Activated B cell treated with CpG ODN at 0.5 μM for 24 hours (primary cell): Measurements from ENCODE around the gene SHISA9. TPM values are rescaled to one million over a fixed set of nuclear protein-coding genes. Genes with fewer than 3 reads are reported as not detected.

Experiments used
- ATAC-seq: fragments of 200-7000 bp; cut with Tn5 transposase; one replicate; pipeline ENCODE4 v1.10.0; 2021; ENCODE audit warnings: low read depth, mild to moderate bottlenecking, moderate library complexity
- CTCF ChIA-PET: fragments of 350-600 bp; sonication (Branson Sonifier 250); formaldehyde crosslinking; loops from one replicate; lab custom pipeline; 2021; ENCODE audit warnings: antibody characterized with exemption; lab: Charles Lee
- POLR2A ChIA-PET: fragments of 350-600 bp; sonication (Branson Sonifier 250); formaldehyde crosslinking; loops from one replicate; lab custom pipeline; 2021; ENCODE audit warnings: antibody characterized with exemption; lab: Charles Lee
- DNase-seq: peaks from one replicate; pipeline ENCODE4 v3.0.0; 2022
- H3K27ac Mint-ChIP-seq: one replicate; pipeline ENCODE4 v1.8.0; 2020; ENCODE audit warnings: mixed read lengths
- H3K27me3 Mint-ChIP-seq: one replicate; pipeline ENCODE4 v1.8.0; 2021; ENCODE audit warnings: mixed read lengths
- H3K36me3 Mint-ChIP-seq: one replicate; pipeline ENCODE4 v1.8.0; 2021; ENCODE audit warnings: low read depth, mixed read lengths
- H3K4me1 Mint-ChIP-seq: one replicate; pipeline ENCODE4 v1.8.0; 2021; ENCODE audit warnings: mixed read lengths
- H3K4me3 Mint-ChIP-seq: one replicate; pipeline ENCODE4 v1.8.0; 2020; ENCODE audit warnings: mild to moderate bottlenecking, mixed read lengths
- H3K9me3 Mint-ChIP-seq: one replicate; pipeline ENCODE4 v1.8.0; 2020; ENCODE audit warnings: mixed read lengths
- intact Hi-C: fragments of 100-400 bp; cut with micrococcal nuclease; formaldehyde crosslinking; loops from one replicate; pipeline ENCODE4 v1.15.1; 2024
- total RNA-seq: library from RNA; stranded (reverse); gene quantifications from 2 replicates; pipeline ENCODE4 v1.2.3, GENCODE V29; 2022
- TF ChIP-seq, protein P1 (sequence below): fragments of 200-600 bp; IDR thresholded peaks from one replicate; pipeline ENCODE4 v1.8.0; 2022; ENCODE audit warnings: antibody characterized with exemption, mild to moderate bottlenecking

Gene SHISA9
- total RNA-seq, 1 donor from 2014 or later: 0.07 TPM

DNA sequence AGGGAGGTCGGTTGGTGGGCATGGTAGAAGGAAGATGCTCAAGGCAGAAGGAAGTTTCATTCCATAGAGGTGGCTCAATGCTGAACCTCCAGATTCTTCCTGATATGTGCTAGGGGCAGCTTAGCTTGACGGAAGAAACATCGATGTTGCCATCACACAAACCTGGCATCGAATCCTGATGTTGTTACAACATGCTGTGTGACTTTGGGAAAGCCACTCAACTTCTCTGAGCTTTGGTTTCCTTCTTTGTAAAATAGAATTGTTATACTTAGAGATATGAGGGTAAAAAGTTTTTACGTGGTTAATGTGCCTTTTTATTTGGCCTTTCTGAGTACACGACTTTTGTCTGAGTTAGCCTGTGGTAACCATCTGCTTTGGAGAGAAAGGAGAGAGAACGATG, 287.9 kb downstream of the SHISA9 start:
- TF ChIP-seq, protein P1, sequence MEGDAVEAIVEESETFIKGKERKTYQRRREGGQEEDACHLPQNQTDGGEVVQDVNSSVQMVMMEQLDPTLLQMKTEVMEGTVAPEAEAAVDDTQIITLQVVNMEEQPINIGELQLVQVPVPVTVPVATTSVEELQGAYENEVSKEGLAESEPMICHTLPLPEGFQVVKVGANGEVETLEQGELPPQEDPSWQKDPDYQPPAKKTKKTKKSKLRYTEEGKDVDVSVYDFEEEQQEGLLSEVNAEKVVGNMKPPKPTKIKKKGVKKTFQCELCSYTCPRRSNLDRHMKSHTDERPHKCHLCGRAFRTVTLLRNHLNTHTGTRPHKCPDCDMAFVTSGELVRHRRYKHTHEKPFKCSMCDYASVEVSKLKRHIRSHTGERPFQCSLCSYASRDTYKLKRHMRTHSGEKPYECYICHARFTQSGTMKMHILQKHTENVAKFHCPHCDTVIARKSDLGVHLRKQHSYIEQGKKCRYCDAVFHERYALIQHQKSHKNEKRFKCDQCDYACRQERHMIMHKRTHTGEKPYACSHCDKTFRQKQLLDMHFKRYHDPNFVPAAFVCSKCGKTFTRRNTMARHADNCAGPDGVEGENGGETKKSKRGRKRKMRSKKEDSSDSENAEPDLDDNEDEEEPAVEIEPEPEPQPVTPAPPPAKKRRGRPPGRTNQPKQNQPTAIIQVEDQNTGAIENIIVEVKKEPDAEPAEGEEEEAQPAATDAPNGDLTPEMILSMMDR: no peak
- H3K4me3 Mint-ChIP-seq: no peak overlapping the region
- H3K9me3 Mint-ChIP-seq: no peaks in the 10 kb centered on the region
- H3K36me3 Mint-ChIP-seq: no peaks in the 10 kb centered on the region
- ChIA-PET CTCF (no interaction called here), POLR2A (no interaction called here)
- peaks cover 1% of the 10 kb centered on the region for H3K27me3 Mint-ChIP-seq
- intact Hi-C loops: no loop called here
- no peak for DNase-seq
- ATAC-seq: no peak
- no peak overlapping the region for H3K27ac Mint-ChIP-seq
- no peaks in the 10 kb centered on the region for H3K4me1 Mint-ChIP-seq

DNA sequence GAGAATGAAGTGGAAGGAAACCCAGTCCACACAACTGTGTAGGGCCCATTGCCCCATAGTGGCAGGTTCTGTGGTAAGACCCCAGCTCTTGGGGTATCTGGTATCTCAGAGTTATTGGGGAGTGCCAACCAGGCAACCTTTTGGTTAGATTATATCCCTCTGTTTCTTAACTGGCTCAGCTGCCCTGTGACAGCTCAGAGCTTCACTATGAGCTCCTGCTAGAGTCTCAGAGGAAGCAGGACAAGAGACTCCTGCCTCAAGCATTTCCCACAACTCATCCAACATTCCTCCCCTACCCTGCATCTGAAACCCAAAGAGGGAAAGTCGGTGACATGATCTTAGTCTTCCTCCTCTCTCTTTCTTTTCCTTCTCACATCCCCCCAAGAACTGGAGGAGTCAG, 292.3 kb downstream of the SHISA9 start:
- TF ChIP-seq, protein P1: no peak
- H3K4me3 Mint-ChIP-seq: no peak overlapping the region
- intact Hi-C loops: no loop called here
- H3K9me3 Mint-ChIP-seq: peaks cover 2% of the 10 kb centered on the region
- no peak for ATAC-seq
- no peak for DNase-seq
- no peaks in the 10 kb centered on the region for H3K36me3 Mint-ChIP-seq
- no peaks in the 10 kb centered on the region for H3K4me1 Mint-ChIP-seq
- H3K27ac Mint-ChIP-seq: no peak overlapping the region
- ChIA-PET CTCF (no interaction called here), POLR2A (no interaction called here)
- no peaks in the 10 kb centered on the region for H3K27me3 Mint-ChIP-seq

DNA sequence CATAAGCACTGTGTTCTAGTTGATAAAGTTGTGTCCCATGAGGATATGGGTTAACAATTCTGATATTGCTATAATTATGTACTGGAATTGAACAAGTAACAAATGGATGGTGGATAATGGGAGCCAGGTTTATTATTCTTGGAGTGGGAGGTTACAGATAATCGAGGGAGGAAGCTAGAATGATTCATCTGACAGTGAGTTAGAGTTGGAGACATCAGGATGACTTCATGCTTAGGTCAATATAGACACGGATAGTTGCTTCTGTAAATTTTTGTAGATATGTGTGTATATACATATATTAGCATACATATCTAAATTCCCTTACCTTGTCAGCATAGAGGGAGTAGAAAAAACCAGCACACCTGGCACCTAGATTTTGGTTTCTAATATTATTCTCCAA, 293.4 kb downstream of the SHISA9 start:
- Mint-ChIP-seq H3K36me3 (no peaks in the 10 kb centered on the region), H3K9me3 (peaks cover 2% of the 10 kb centered on the region), H3K27me3 (no peaks in the 10 kb centered on the region), H3K4me3 (no peak overlapping the region), H3K27ac (no peak overlapping the region), H3K4me1 (no peaks in the 10 kb centered on the region)
- ATAC-seq (no peak), DNase-seq (no peak)
- CTCF ChIA-PET: no interaction called here
- TF ChIP-seq, protein P1: no peak
- intact Hi-C loops: no loop called here
- POLR2A ChIA-PET: no interaction called here

- H3K4me3 Mint-ChIP-seq: no peak overlapping the region
- H3K27me3 Mint-ChIP-seq: no peaks in the 10 kb centered on the region
- H3K36me3 Mint-ChIP-seq: no peaks in the 10 kb centered on the region
- H3K4me1 Mint-ChIP-seq: no peaks in the 10 kb centered on the region
- H3K9me3 Mint-ChIP-seq: no peaks in the 10 kb centered on the region
- no peak overlapping the region for H3K27ac Mint-ChIP-seq
- TF ChIP-seq, protein P1: no peak
- POLR2A ChIA-PET: no interaction called here
- CTCF ChIA-PET: no interaction called here
- no peak for ATAC-seq
- intact Hi-C loops: no loop called here
- no peak for DNase-seq
Observed at GRCh38 chr16:13203725-13204124, 302.3 kb downstream of the SHISA9 start.

- Mint-ChIP-seq H3K27ac (no peak overlapping the region), H3K4me1 (no peaks in the 10 kb centered on the region), H3K9me3 (no peaks in the 10 kb centered on the region), H3K4me3 (no peak overlapping the region), H3K36me3 (no peaks in the 10 kb centered on the region), H3K27me3 (no peaks in the 10 kb centered on the region)
- CTCF ChIA-PET: no interaction called here
- no peak for DNase-seq
- POLR2A ChIA-PET: no interaction called here
- TF ChIP-seq, protein P1: no peak
- ATAC-seq: no peak
- intact Hi-C loops: loop anchor here (5.0 kb wide), 1 partner anchor 763 kb away; no protein-coding TSS in a partner anchor
Observed at GRCh38 chr16:13205352-13205751, 304.0 kb downstream of the SHISA9 start.
